GM23338 (cell line): Measurements from ENCODE around the gene EPHB6. TPM values are rescaled to one million over a fixed set of nuclear protein-coding genes. Genes with fewer than 3 reads are reported as not detected.

Source experiments
- ATAC-seq: fragments of 200-7000 bp; cut with Tn5 transposase; 3 replicates; pipeline ENCODE4 v1.9.1; 2020
- DNase-seq: peaks from one replicate; pipeline ENCODE4 v3.0.0-alpha.2; 2015; ENCODE audit warnings: low spot score
- H2AFZ ChIP-seq: fragments of 200-600 bp; sonication (generic); 2 replicates; pipeline ENCODE4 v1.8.0; 2016; ENCODE audit warnings: antibody characterized with exemption, mild to moderate bottlenecking, moderate library complexity
- H3F3A ChIP-seq: fragments of 200-600 bp; sonication (generic); replicated peaks from 2 replicates; pipeline ENCODE4 v1.8.0; 2017; ENCODE audit warnings: antibody characterized with exemption, mixed run types, low read depth
- H3K27ac ChIP-seq: fragments of 200-600 bp; sonication (generic); 2 replicates; pipeline ENCODE4 v1.6.1; 2016; ENCODE audit warnings: low read depth
- H3K27me3 ChIP-seq: fragments of 200-600 bp; sonication (generic); 2 replicates; pipeline ENCODE4 v1.8.0; 2016; ENCODE audit warnings: mild to moderate bottlenecking, mixed run types, moderate library complexity; ENCODE audit not compliant: insufficient read depth
- H3K36me3 ChIP-seq: fragments of 200-600 bp; sonication (generic); 2 replicates; pipeline ENCODE4 v1.8.0; 2016; ENCODE audit warnings: mild to moderate bottlenecking; ENCODE audit not compliant: insufficient read depth
- H3K4me1 ChIP-seq: fragments of 200-600 bp; sonication (generic); 2 replicates; pipeline ENCODE4 v1.8.0; 2016; ENCODE audit warnings: mild to moderate bottlenecking, moderate library complexity; ENCODE audit not compliant: insufficient read depth
- H3K4me2 ChIP-seq: fragments of 200-600 bp; sonication (generic); 2 replicates; pipeline ENCODE4 v1.7.1; 2017; ENCODE audit warnings: mixed run types
- H3K4me3 ChIP-seq: fragments of 200-600 bp; sonication (generic); 2 replicates; pipeline ENCODE4 v1.6.1; 2016; ENCODE audit warnings: mixed run types
- H3K79me2 ChIP-seq: fragments of 200-600 bp; sonication (generic); replicated peaks from 2 replicates; pipeline ENCODE4 v1.8.0; 2017; ENCODE audit warnings: mild to moderate bottlenecking; ENCODE audit not compliant: insufficient read depth
- H3K9me2 ChIP-seq: fragments of 200-600 bp; sonication (generic); 2 replicates; pipeline ENCODE4 v1.8.0; 2017; ENCODE audit not compliant: insufficient read depth
- H4K20me1 ChIP-seq: fragments of 200-600 bp; sonication (generic); replicated peaks from 2 replicates; pipeline ENCODE4 v1.8.0; 2017; ENCODE audit warnings: mild to moderate bottlenecking; ENCODE audit not compliant: insufficient read depth
- H3K27ac Mint-ChIP-seq: 2 replicates; pipeline ENCODE4 v1.8.0; 2020; ENCODE audit warnings: inconsistent platforms, mild to moderate bottlenecking, moderate library complexity, mixed read lengths
- H3K27me3 Mint-ChIP-seq: 3 replicates; pipeline ENCODE4 v1.8.0; 2022; ENCODE audit warnings: low read depth, mild to moderate bottlenecking, moderate library complexity, mixed read lengths, inconsistent platforms; ENCODE audit not compliant: insufficient read depth, poor library complexity
- H3K36me3 Mint-ChIP-seq: 3 replicates; pipeline ENCODE4 v1.8.0; 2021; ENCODE audit warnings: low read depth, mild to moderate bottlenecking, inconsistent platforms, moderate library complexity, mixed read lengths
- H3K4me1 Mint-ChIP-seq: 3 replicates; pipeline ENCODE4 v1.8.0; 2020; ENCODE audit warnings: mild to moderate bottlenecking, inconsistent platforms, mixed read lengths
- H3K4me3 Mint-ChIP-seq: 3 replicates; pipeline ENCODE4 v1.8.0; 2021; ENCODE audit warnings: moderate library complexity, mild to moderate bottlenecking, inconsistent platforms, mixed read lengths
- H3K9me3 Mint-ChIP-seq: 3 replicates; pipeline ENCODE4 v1.8.0; 2020; ENCODE audit warnings: moderate library complexity, mild to moderate bottlenecking, inconsistent platforms, mixed read lengths
- EZH2 ChIP-seq: fragments of 200-600 bp; sonication (generic); IDR thresholded peaks from one replicate; pipeline ENCODE4 v1.8.0; 2017; ENCODE audit warnings: antibody characterized with exemption, mild to moderate bottlenecking, low read depth; ENCODE audit not compliant: unreplicated experiment
- EZH2phosphoT487 ChIP-seq: fragments of 200-600 bp; sonication (generic); IDR thresholded peaks from one replicate; pipeline ENCODE4 v1.8.1; 2018; ENCODE audit warnings: antibody characterized with exemption; ENCODE audit not compliant: unreplicated experiment
- NANOG ChIP-seq: IDR thresholded peaks from 2 replicates; pipeline ENCODE4 v1.6.1; 2016; ENCODE audit warnings: antibody characterized with exemption, borderline replicate concordance
- polyA plus RNA-seq: library from polyadenylated mRNA; unstranded; fragments of >200 nt; fragmentation: Nextera tagmentation; extraction: Ambion mirVana; gene quantifications from 2 replicates; pipeline ENCODE4 v1.2.1, GENCODE V29; 2016
- total RNA-seq: library from RNA; depleted of rRNA; stranded (reverse); fragments of >200 nt; shearing (Covaris generic); gene quantifications from 2 replicates; pipeline ENCODE4 v1.2.3, GENCODE V29; 2014
- TF ChIP-seq, protein P1 (sequence below): fragments of 250-450 bp; sonication (Bioruptor Pico); IDR thresholded peaks from 2 replicates; pipeline ENCODE4 v1.5.0; 2020; ENCODE audit warnings: mild to moderate bottlenecking, moderate library complexity
- TF ChIP-seq, protein P2 (sequence below): IDR thresholded peaks from 2 replicates; pipeline ENCODE4 v1.6.1; 2016; ENCODE audit warnings: antibody characterized with exemption

Gene EPHB6
- total and polyA plus RNA-seq, 2 experiments from 2014 or later = 20.8 to 27.5 TPM

DNA sequence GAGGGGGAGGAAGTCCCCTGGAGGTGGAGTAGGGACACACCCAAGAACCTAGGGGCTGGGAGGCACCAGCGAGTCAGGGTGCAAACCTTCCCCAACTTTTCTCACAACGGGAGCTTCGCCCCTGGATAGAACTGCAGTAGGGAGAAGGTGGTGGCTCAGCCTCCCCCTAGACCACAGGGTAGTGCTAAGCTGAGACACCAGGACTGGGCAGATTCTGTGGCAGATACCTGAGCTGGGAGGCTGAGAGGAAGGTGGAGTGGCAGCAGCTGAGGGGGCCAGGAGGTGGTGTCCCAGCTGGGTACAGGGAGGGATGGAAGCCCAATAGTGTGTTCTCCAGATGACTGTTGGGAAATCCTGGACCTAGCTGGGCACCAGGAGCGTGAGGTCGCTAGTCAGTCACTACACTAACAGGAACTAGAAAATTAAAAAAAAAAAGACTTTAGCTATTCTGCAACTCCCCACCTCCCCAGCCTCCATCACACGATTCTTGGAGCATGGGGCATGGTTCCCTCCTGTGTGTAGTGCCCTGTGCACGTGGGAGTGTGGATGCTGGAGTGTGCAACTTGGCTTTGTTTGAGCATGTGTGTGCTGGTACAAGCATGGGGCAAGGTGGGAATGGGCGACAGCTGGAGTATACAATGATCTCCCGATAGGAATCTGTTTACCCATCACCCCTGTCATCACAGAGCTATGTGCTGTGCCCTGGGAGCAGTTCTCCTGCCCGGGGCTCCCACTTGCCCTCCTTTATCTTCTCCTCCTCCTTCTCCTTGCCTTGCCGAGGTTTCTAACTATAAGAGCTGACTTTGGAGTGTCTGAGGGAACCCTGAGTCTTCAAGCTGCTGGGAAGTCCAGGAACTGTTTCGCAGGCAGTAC lies 39.5 kb downstream of the EPHB6 start (continued):
- TF ChIP-seq, protein P1, sequence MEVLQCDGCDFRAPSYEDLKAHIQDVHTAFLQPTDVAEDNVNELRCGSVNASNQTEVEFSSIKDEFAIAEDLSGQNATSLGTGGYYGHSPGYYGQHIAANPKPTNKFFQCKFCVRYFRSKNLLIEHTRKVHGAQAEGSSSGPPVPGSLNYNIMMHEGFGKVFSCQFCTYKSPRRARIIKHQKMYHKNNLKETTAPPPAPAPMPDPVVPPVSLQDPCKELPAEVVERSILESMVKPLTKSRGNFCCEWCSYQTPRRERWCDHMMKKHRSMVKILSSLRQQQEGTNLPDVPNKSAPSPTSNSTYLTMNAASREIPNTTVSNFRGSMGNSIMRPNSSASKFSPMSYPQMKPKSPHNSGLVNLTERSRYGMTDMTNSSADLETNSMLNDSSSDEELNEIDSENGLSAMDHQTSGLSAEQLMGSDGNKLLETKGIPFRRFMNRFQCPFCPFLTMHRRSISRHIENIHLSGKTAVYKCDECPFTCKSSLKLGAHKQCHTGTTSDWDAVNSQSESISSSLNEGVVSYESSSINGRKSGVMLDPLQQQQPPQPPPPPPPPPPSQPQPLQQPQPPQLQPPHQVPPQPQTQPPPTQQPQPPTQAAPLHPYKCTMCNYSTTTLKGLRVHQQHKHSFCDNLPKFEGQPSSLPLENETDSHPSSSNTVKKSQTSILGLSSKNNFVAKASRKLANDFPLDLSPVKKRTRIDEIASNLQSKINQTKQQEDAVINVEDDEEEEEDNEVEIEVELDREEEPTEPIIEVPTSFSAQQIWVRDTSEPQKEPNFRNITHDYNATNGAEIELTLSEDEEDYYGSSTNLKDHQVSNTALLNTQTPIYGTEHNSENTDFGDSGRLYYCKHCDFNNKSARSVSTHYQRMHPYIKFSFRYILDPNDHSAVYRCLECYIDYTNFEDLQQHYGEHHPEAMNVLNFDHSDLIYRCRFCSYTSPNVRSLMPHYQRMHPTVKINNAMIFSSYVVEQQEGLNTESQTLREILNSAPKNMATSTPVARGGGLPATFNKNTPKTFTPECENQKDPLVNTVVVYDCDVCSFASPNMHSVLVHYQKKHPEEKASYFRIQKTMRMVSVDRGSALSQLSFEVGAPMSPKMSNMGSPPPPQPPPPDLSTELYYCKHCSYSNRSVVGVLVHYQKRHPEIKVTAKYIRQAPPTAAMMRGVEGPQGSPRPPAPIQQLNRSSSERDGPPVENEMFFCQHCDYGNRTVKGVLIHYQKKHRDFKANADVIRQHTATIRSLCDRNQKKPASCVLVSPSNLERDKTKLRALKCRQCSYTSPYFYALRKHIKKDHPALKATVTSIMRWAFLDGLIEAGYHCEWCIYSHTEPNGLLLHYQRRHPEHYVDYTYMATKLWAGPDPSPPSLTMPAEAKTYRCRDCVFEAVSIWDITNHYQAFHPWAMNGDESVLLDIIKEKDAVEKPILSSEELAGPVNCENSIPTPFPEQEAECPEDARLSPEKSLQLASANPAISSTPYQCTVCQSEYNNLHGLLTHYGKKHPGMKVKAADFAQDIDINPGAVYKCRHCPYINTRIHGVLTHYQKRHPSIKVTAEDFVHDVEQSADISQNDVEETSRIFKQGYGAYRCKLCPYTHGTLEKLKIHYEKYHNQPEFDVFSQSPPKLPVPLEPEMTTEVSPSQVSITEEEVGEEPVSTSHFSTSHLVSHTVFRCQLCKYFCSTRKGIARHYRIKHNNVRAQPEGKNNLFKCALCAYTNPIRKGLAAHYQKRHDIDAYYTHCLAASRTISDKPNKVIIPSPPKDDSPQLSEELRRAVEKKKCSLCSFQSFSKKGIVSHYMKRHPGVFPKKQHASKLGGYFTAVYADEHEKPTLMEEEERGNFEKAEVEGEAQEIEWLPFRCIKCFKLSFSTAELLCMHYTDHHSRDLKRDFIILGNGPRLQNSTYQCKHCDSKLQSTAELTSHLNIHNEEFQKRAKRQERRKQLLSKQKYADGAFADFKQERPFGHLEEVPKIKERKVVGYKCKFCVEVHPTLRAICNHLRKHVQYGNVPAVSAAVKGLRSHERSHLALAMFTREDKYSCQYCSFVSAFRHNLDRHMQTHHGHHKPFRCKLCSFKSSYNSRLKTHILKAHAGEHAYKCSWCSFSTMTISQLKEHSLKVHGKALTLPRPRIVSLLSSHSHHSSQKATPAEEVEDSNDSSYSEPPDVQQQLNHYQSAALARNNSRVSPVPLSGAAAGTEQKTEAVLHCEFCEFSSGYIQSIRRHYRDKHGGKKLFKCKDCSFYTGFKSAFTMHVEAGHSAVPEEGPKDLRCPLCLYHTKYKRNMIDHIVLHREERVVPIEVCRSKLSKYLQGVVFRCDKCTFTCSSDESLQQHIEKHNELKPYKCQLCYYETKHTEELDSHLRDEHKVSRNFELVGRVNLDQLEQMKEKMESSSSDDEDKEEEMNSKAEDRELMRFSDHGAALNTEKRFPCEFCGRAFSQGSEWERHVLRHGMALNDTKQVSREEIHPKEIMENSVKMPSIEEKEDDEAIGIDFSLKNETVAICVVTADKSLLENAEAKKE (CRISPR knock-in tag) = no peak
- TF ChIP-seq EZH2phosphoT487 = no peak
- no peak for TF ChIP-seq NANOG
- TF ChIP-seq, protein P2, sequence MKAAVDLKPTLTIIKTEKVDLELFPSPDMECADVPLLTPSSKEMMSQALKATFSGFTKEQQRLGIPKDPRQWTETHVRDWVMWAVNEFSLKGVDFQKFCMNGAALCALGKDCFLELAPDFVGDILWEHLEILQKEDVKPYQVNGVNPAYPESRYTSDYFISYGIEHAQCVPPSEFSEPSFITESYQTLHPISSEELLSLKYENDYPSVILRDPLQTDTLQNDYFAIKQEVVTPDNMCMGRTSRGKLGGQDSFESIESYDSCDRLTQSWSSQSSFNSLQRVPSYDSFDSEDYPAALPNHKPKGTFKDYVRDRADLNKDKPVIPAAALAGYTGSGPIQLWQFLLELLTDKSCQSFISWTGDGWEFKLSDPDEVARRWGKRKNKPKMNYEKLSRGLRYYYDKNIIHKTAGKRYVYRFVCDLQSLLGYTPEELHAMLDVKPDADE = no peak

DNA sequence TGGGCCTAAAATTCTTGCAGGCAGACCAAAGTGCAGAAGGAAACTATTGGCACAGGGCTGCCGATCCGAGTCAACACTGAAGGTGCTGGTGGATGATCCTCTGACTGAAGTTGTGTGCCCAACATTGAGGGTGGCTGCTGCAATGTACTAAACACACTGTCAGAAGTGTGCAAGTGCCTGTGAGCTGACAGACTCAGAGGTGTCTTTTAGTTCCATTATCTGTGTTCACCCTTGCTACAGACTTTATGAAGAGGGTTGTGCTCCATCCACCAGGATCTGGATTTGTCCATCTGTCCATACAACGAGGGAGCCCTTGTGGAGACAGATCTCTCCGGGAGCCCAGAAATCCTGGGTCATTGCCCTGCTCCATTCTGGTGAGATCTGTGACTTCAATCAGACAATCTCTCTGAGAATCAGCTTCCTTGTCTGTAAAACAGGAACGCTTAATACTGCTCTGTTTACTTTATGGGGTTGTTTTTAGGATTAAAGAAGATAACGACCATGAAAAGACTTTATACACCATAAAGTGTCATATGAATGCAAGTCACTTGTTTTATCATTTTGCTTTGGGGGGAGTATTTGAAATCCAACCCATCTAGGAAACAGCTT lies 40.2 kb downstream of the EPHB6 start:
- no peak for DNase-seq
- H3K36me3 ChIP-seq = no peaks in the 10 kb centered on the region
- no peak overlapping the region for H2AFZ ChIP-seq
- no peaks in the 10 kb centered on the region; the same call in 2 of the 3 replicates for H3K36me3 Mint-ChIP-seq
- H3K4me1 Mint-ChIP-seq = peaks cover 5% of the 10 kb centered on the region
- H3K4me2 ChIP-seq = no peak overlapping the region
- no peak for ATAC-seq
- no peak overlapping the region for H3K27ac Mint-ChIP-seq
- no peaks in the 10 kb centered on the region for H3K27me3 ChIP-seq
- H3K9me2 ChIP-seq = no peaks in the 10 kb centered on the region
- H3K4me3 Mint-ChIP-seq = no peak overlapping the region
- H3K4me3 ChIP-seq = no peak overlapping the region
- H3K27me3 Mint-ChIP-seq = peaks cover 3% of the 10 kb centered on the region
- H3K79me2 ChIP-seq = no peaks in the 10 kb centered on the region
- no peaks in the 10 kb centered on the region for H4K20me1 ChIP-seq
- H3K4me1 ChIP-seq = no peaks in the 10 kb centered on the region
- peaks cover 5% of the 10 kb centered on the region; the same call in 2 of the 3 replicates for H3K9me3 Mint-ChIP-seq
- no peak overlapping the region for H3K27ac ChIP-seq
- no peaks in the 10 kb centered on the region for H3F3A ChIP-seq
- no peak for TF ChIP-seq EZH2
- TF ChIP-seq EZH2phosphoT487 = no peak
- TF ChIP-seq, protein P1 (CRISPR knock-in tag) = no peak
